Mesenchymal stem cell (in vitro differentiated cells and primary cell): ENCODE measurements around the gene PLIN3.
A peak's percentile ranks its signal among the peaks of the same experiment; 100 is the strongest.

Source experiments
- DNase-seq: peaks from one replicate; pipeline ENCODE4 v3.0.0-alpha.2; 2013
- H2AFZ ChIP-seq: one replicate; pipeline ENCODE4 v1.6.1; 2013; ENCODE audit warnings: low read depth, mild to moderate bottlenecking, control low read depth, inconsistent platforms, low read length, moderate library complexity
- H2AK5ac ChIP-seq: 2 replicates; pipeline ENCODE4 v1.6.1; 2013; ENCODE audit warnings: low read length, moderate library complexity, mild to moderate bottlenecking, inconsistent platforms; ENCODE audit not compliant: severe bottlenecking
- H2BK120ac ChIP-seq: one replicate; pipeline ENCODE4 v1.6.1; 2013; ENCODE audit warnings: low read depth, mild to moderate bottlenecking, inconsistent platforms, low read length, moderate library complexity
- H2BK12ac ChIP-seq, 2 experiments: one replicate each; pipeline ENCODE4 v1.6.1; 2013; ENCODE audit warnings: inconsistent platforms in 2 of 2, low read length in 2 of 2, mild to moderate bottlenecking in 2 of 2, moderate library complexity in 2 of 2, control low read depth in 1 of 2
- H2BK15ac ChIP-seq: one replicate; pipeline ENCODE4 v1.6.1; 2013; ENCODE audit warnings: mild to moderate bottlenecking, low read depth, inconsistent platforms; ENCODE audit not compliant: poor library complexity, severe bottlenecking
- H2BK5ac ChIP-seq: 2 replicates; pipeline ENCODE4 v1.6.1; 2013; ENCODE audit warnings: low read depth, mild to moderate bottlenecking, low read length, control low read depth, inconsistent platforms; ENCODE audit not compliant: poor library complexity, severe bottlenecking
- H3K14ac ChIP-seq, 2 experiments: one replicate each; pipeline ENCODE4 v1.6.1; 2013; ENCODE audit warnings: inconsistent platforms in 2 of 2, low read length in 2 of 2, control low read depth in 1 of 2, mild to moderate bottlenecking in 1 of 2, moderate library complexity in 1 of 2
- H3K18ac ChIP-seq, 2 experiments: one replicate each; pipeline ENCODE4 v1.6.1; 2013; ENCODE audit warnings: inconsistent platforms in 2 of 2, low read length in 2 of 2, control low read depth in 1 of 2, low read depth in 1 of 2, mild to moderate bottlenecking in 1 of 2
- H3K23ac ChIP-seq, 2 experiments: one replicate each; pipeline ENCODE4 v1.6.1; 2013; ENCODE audit warnings: inconsistent platforms in 2 of 2, low read length in 2 of 2, mild to moderate bottlenecking in 2 of 2, moderate library complexity in 2 of 2, control low read depth in 1 of 2
- H3K27ac ChIP-seq: 2 replicates; pipeline ENCODE4 v1.5.1; 2013; ENCODE audit warnings: mild to moderate bottlenecking, moderate library complexity, low read length, control low read depth, inconsistent platforms; ENCODE audit not compliant: poor library complexity, severe bottlenecking
- H3K27me3 ChIP-seq, 2 experiments: 2 replicates each; pipeline versions ENCODE4 v1.6.1 to v1.7.0; 2013; ENCODE audit warnings: low read length in 2 of 2, mild to moderate bottlenecking in 2 of 2, moderate library complexity in 2 of 2, control low read depth in 1 of 2, inconsistent platforms in 1 of 2; ENCODE audit not compliant: control insufficient read depth in 1 of 2, insufficient read depth in 1 of 2
- H3K36me3 ChIP-seq, 2 experiments: 2 replicates each; pipeline versions ENCODE4 v1.6.1 to v1.7.0; 2013; ENCODE audit warnings: low read length in 2 of 2, control low read depth in 1 of 2, inconsistent platforms in 1 of 2, low read depth in 1 of 2, mild to moderate bottlenecking in 1 of 2; ENCODE audit not compliant: insufficient read depth in 2 of 2, control insufficient read depth in 1 of 2
- H3K4ac ChIP-seq, 2 experiments: one replicate each; pipeline ENCODE4 v1.6.1; 2013; ENCODE audit warnings: inconsistent platforms in 2 of 2, low read length in 2 of 2, mild to moderate bottlenecking in 2 of 2, moderate library complexity in 2 of 2, control low read depth in 1 of 2, low read depth in 1 of 2
- H3K4me1 ChIP-seq: 2 replicates; pipeline ENCODE4 v1.6.1; 2013; ENCODE audit warnings: low read depth, low read length, control low read depth; ENCODE audit not compliant: control insufficient read depth, insufficient read depth
- H3K4me2 ChIP-seq: 2 replicates; pipeline ENCODE4 v1.6.1; 2013; ENCODE audit warnings: low read length, mild to moderate bottlenecking, inconsistent platforms; ENCODE audit not compliant: poor library complexity, severe bottlenecking
- H3K4me3 ChIP-seq, 2 experiments: 2 replicates each; pipeline versions ENCODE4 v1.5.1 to v1.7.0; 2013; ENCODE audit warnings: low read length in 2 of 2, mild to moderate bottlenecking in 2 of 2, control low read depth in 1 of 2, low read depth in 1 of 2; ENCODE audit not compliant: insufficient read depth in 1 of 2
- H3K79me1 ChIP-seq: replicated peaks from 2 replicates; pipeline ENCODE4 v1.6.1; 2013; ENCODE audit warnings: mild to moderate bottlenecking, control low read depth, low read length, inconsistent platforms; ENCODE audit not compliant: poor library complexity, severe bottlenecking
- H3K9ac ChIP-seq: 2 replicates; pipeline ENCODE4 v1.7.0; 2013; ENCODE audit warnings: mild to moderate bottlenecking, low read length, moderate library complexity
- H3K9me3 ChIP-seq: 2 replicates; pipeline ENCODE4 v1.7.0; 2013; ENCODE audit warnings: mild to moderate bottlenecking, low read length; ENCODE audit not compliant: control insufficient read depth
- H4K8ac ChIP-seq: one replicate; pipeline ENCODE4 v1.6.1; 2013; ENCODE audit warnings: inconsistent platforms, mild to moderate bottlenecking, low read length, moderate library complexity
- H4K91ac ChIP-seq: one replicate; pipeline ENCODE4 v1.6.1; 2013; ENCODE audit warnings: mild to moderate bottlenecking, low read length, inconsistent platforms
- WGBS: methylation state at CpG from one replicate; pipeline ENCODE4 v1.1.7; 2013; ENCODE audit warnings: mixed read lengths; 5-methylcytosine and 5-hydroxymethylcytosine counted together

The PLIN3 gene

GRCh38 chr19:4877753-4878490 is 10.5 kb upstream of the PLIN3 start:
- Histone ChIP-seq H3K14ac (peak overlapping the region in 1 of 2 experiments; percentile 2), H4K91ac (no peak overlapping the region), H4K8ac (peak overlapping the region; percentile 27), H3K4ac (peak overlapping the region in 1 of 2 experiments; percentile 39), H2BK15ac (no peak overlapping the region), H3K4me2 (peak overlapping the region; percentile 27), H3K4me1 (peaks cover 17% of the 10 kb centered on the region), H3K23ac (no peak overlapping the region), H2AK5ac (peak overlapping the region; percentile 90), H3K18ac (no peak overlapping the region), H2AFZ (peak overlapping the region; percentile 6), H2BK12ac (peak overlapping the region in 1 of 2 experiments; percentile 6), H2BK120ac (no peak overlapping the region), H3K9ac (no peak overlapping the region), H2BK5ac (peak overlapping the region; percentile 8), H3K27ac (no peak overlapping the region), H3K79me1 (no peaks in the 10 kb centered on the region), H3K4me3 (no peak overlapping the region), H3K27me3 (no peaks in the 10 kb centered on the region), H3K9me3 (no peaks in the 10 kb centered on the region), H3K36me3 (no peaks in the 10 kb centered on the region)
- no peak for DNase-seq
- 80% methylated on average over 30 of the region's 30 CpGs for WGBS

GRCh38 chr19:4873930-4874329 is 6.5 kb upstream of the PLIN3 start:
- Histone ChIP-seq H3K79me1 (no peaks in the 10 kb centered on the region), H2BK5ac (no peak overlapping the region), H3K4me2 (no peak overlapping the region), H2AFZ (no peak overlapping the region), H3K27me3 (no peaks in the 10 kb centered on the region), H2BK120ac (no peak overlapping the region), H2BK15ac (peak overlapping the region; percentile 46), H3K4ac (no peak overlapping the region), H2AK5ac (peak overlapping the region; percentile 69), H3K23ac (no peak overlapping the region), H4K91ac (no peak overlapping the region), H4K8ac (no peak overlapping the region), H3K4me1 (peaks cover 21% of the 10 kb centered on the region), H3K27ac (no peak overlapping the region), H3K14ac (no peak overlapping the region), H2BK12ac (no peak overlapping the region), H3K4me3 (no peak overlapping the region), H3K9ac (no peak overlapping the region), H3K36me3 (no peaks in the 10 kb centered on the region), H3K9me3 (no peaks in the 10 kb centered on the region), H3K18ac (no peak overlapping the region)
- WGBS: 89% methylated on average over 3 of the region's 3 CpGs
- DNase-seq: no peak

GRCh38 chr19:4871711-4872110 is 4.2 kb upstream of the PLIN3 start:
- H4K8ac ChIP-seq: no peak overlapping the region
- no peaks in the 10 kb centered on the region for H3K36me3 ChIP-seq
- H3K14ac ChIP-seq: no peak overlapping the region
- no peak overlapping the region for H2AFZ ChIP-seq
- H3K4me3 ChIP-seq: no peak overlapping the region
- H2BK120ac ChIP-seq: no peak overlapping the region
- no peak overlapping the region for H3K4me2 ChIP-seq
- peak overlapping the region in 1 of 2 experiments; percentile 60 for H2BK12ac ChIP-seq
- H2AK5ac ChIP-seq: peak overlapping the region; percentile 32
- H3K4ac ChIP-seq: no peak overlapping the region
- no peak for DNase-seq
- H4K91ac ChIP-seq: no peak overlapping the region
- no peak overlapping the region for H3K27ac ChIP-seq
- no peak overlapping the region for H3K9ac ChIP-seq
- H2BK15ac ChIP-seq: no peak overlapping the region
- WGBS: 47% methylated on average over 3 of the region's 6 CpGs
- peaks cover 9% of the 10 kb centered on the region for H3K4me1 ChIP-seq
- H3K27me3 ChIP-seq: no peaks in the 10 kb centered on the region
- H3K9me3 ChIP-seq: no peaks in the 10 kb centered on the region
- H3K18ac ChIP-seq: no peak overlapping the region
- H3K23ac ChIP-seq: no peak overlapping the region
- peaks cover 1% of the 10 kb centered on the region for H3K79me1 ChIP-seq
- H2BK5ac ChIP-seq: peak overlapping the region; percentile 62

- peak overlapping the region; percentile 89 for H2AK5ac ChIP-seq
- no peak overlapping the region for H3K23ac ChIP-seq
- no peak overlapping the region for H2AFZ ChIP-seq
- H3K79me1 ChIP-seq: peaks cover 1% of the 10 kb centered on the region
- H3K4me1 ChIP-seq: peaks cover 16% of the 10 kb centered on the region
- H3K4ac ChIP-seq: peak overlapping the region in 1 of 2 experiments; percentile 94
- H3K4me2 ChIP-seq: peak overlapping the region; percentile 36
- H3K36me3 ChIP-seq: peaks cover 0 to 3% of the 10 kb centered on the region in 2 experiments
- peak overlapping the region; percentile 88 to 96 for H3K18ac ChIP-seq
- H3K9ac ChIP-seq: peak overlapping the region; percentile 58
- peak overlapping the region; percentile 86 for H4K91ac ChIP-seq
- H2BK120ac ChIP-seq: peak overlapping the region; percentile 88
- no peak overlapping the region for H3K14ac ChIP-seq
- peak overlapping the region; percentile 61 for H2BK5ac ChIP-seq
- peak overlapping the region; percentile 83 for H2BK15ac ChIP-seq
- no peak overlapping the region for H3K4me3 ChIP-seq
- WGBS: 49% methylated on average over 10 of the region's 10 CpGs
- no peaks in the 10 kb centered on the region for H3K9me3 ChIP-seq
- peak overlapping the region; percentile 91 for H4K8ac ChIP-seq
- no peaks in the 10 kb centered on the region for H3K27me3 ChIP-seq
- peak overlapping the region; percentile 38 to 79 for H2BK12ac ChIP-seq
- peak; percentile 97 for DNase-seq
- H3K27ac ChIP-seq: peak overlapping the region; percentile 83
Observed at GRCh38 chr19:4870025-4870700, 2.7 kb upstream of the PLIN3 start.
